Measurements from ENCODE around the gene VWC2L.

VWC2L gene

DNA sequence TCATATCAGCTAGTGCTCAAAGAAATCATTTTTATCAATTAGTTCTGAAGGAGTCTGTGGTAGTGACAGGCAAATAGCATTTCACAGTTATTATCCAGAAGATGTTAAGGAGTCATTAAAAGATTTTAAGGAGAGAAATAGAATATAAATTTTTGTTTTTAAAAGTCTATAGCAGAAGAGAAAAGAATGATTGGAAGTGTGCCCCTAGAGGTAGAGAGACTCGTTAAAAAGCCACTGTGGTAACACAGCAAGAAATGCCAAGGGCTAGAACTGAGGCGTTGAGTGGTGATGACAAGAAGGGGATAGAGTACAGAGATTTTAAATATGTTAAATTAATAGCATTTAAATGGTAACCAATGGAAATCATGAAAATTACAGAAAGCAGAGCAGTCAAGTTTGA is 78.3 kb downstream of the VWC2L start:
- Histone ChIP-seq H3K9me3 (ENCODE audit: control insufficient read depth, insufficient read depth, low read length) (no peaks in the 10 kb centered on the region), H3K36me3 (ENCODE audit: control insufficient read depth, low read length) (no peaks in the 10 kb centered on the region), H3K79me2 (ENCODE audit: control insufficient read depth, low read length) (no peaks in the 10 kb centered on the region), H3K27ac (ENCODE audit: low read depth, low read length) (no peak overlapping the region), H3K27me3 (ENCODE audit: control insufficient read depth, low read length) (no peaks in the 10 kb centered on the region), H3K4me1 (ENCODE audit: control insufficient read depth, low read length) (no peaks in the 10 kb centered on the region), H4K20me1 (ENCODE audit: control insufficient read depth, insufficient read depth, low read depth, low read length) (no peaks in the 10 kb centered on the region), H3K9me2 (replicated peaks; ENCODE audit: control insufficient read depth, low read length) (no peaks in the 10 kb centered on the region; the same call in 1 of the 2 replicates), H3F3A (ENCODE audit: control insufficient read depth, insufficient read depth) (no peaks in the 10 kb centered on the region), H3K4me3 (ENCODE audit: low read length) (no peak overlapping the region), H3K4me2 (ENCODE audit: low read length) (no peak overlapping the region)
- TF ChIP-seq, protein P1, sequence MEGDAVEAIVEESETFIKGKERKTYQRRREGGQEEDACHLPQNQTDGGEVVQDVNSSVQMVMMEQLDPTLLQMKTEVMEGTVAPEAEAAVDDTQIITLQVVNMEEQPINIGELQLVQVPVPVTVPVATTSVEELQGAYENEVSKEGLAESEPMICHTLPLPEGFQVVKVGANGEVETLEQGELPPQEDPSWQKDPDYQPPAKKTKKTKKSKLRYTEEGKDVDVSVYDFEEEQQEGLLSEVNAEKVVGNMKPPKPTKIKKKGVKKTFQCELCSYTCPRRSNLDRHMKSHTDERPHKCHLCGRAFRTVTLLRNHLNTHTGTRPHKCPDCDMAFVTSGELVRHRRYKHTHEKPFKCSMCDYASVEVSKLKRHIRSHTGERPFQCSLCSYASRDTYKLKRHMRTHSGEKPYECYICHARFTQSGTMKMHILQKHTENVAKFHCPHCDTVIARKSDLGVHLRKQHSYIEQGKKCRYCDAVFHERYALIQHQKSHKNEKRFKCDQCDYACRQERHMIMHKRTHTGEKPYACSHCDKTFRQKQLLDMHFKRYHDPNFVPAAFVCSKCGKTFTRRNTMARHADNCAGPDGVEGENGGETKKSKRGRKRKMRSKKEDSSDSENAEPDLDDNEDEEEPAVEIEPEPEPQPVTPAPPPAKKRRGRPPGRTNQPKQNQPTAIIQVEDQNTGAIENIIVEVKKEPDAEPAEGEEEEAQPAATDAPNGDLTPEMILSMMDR (IDR thresholded peaks at IDR 0.05; ENCODE audit: low read depth, low read length, poor library complexity, severe bottlenecking): no peak
- no peak for TF ChIP-seq EZH2phosphoT487 (IDR thresholded peaks at IDR 0.05; ENCODE audit: borderline replicate concordance, low read length)

DNA sequence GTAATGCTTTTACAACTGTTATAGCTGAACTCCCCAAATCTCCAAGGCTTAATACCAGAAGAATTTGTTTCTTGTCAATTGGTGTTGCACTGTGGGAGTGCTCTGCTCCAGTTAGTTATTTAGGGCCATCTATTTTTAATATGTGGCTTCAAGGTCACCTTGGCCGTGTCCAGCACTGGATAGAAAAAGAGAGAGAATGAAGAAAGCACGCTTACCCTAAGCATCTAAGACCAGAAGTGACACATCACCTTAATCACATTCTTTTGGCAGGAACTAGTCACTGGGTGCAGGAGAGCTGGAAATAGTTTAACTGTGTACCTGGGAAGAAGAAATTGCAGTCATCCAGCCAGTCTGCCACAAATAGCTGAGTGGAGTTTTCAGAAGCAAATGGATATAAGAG is 78.8 kb downstream of the VWC2L start:
- no peaks in the 10 kb centered on the region for H4K20me1 ChIP-seq (ENCODE audit: control insufficient read depth, insufficient read depth, low read depth, low read length)
- H3K36me3 ChIP-seq (ENCODE audit: control insufficient read depth, low read length): no peaks in the 10 kb centered on the region
- H3K9me3 ChIP-seq (ENCODE audit: control insufficient read depth, insufficient read depth, low read length): no peaks in the 10 kb centered on the region
- no peaks in the 10 kb centered on the region for H3K79me2 ChIP-seq (ENCODE audit: control insufficient read depth, low read length)
- no peaks in the 10 kb centered on the region for H3F3A ChIP-seq (ENCODE audit: control insufficient read depth, insufficient read depth)
- no peak for TF ChIP-seq EZH2phosphoT487 (IDR thresholded peaks at IDR 0.05; ENCODE audit: borderline replicate concordance, low read length)
- TF ChIP-seq, protein P1 (IDR thresholded peaks at IDR 0.05; ENCODE audit: low read depth, low read length, poor library complexity, severe bottlenecking): no peak
- no peak overlapping the region for H3K4me2 ChIP-seq (ENCODE audit: low read length)
- no peak overlapping the region for H3K4me3 ChIP-seq (ENCODE audit: low read length)
- H3K27ac ChIP-seq (ENCODE audit: low read depth, low read length): no peak overlapping the region
- no peaks in the 10 kb centered on the region; the same call in 1 of the 2 replicates for H3K9me2 ChIP-seq (replicated peaks; ENCODE audit: control insufficient read depth, low read length)
- H3K4me1 ChIP-seq (ENCODE audit: control insufficient read depth, low read length): no peaks in the 10 kb centered on the region
- H3K27me3 ChIP-seq (ENCODE audit: control insufficient read depth, low read length): no peaks in the 10 kb centered on the region

DNA sequence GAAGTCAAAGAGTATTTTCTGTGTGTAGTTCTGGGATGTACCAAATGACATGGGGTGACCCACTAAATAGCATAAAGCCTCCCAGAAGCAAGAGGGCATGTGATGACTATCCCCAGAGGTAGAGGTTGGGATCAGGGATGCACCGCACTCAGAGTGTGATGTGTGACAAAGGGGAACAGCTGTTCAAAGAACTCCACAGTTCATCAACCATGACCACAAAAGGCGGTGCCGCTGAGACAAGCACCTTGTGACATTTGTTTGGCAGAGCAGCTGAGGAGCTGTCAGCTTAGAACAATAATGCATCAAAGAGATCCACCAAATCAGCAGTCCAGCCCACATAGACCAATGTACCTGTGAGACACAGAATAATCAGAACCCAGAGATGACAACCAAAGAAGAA is 81.3 kb downstream of the VWC2L start:
- Histone ChIP-seq H3K9me2 (replicated peaks; ENCODE audit: control insufficient read depth, low read length) (no peaks in the 10 kb centered on the region; the same call in 1 of the 2 replicates), H3K79me2 (ENCODE audit: control insufficient read depth, low read length) (no peaks in the 10 kb centered on the region), H3K4me1 (ENCODE audit: control insufficient read depth, low read length) (no peaks in the 10 kb centered on the region), H3F3A (ENCODE audit: control insufficient read depth, insufficient read depth) (no peaks in the 10 kb centered on the region), H3K4me2 (ENCODE audit: low read length) (no peak overlapping the region), H3K27me3 (ENCODE audit: control insufficient read depth, low read length) (no peaks in the 10 kb centered on the region), H3K9me3 (ENCODE audit: control insufficient read depth, insufficient read depth, low read length) (no peaks in the 10 kb centered on the region), H3K36me3 (ENCODE audit: control insufficient read depth, low read length) (no peaks in the 10 kb centered on the region), H3K4me3 (ENCODE audit: low read length) (no peak overlapping the region), H4K20me1 (ENCODE audit: control insufficient read depth, insufficient read depth, low read depth, low read length) (no peaks in the 10 kb centered on the region), H3K27ac (ENCODE audit: low read depth, low read length) (no peak overlapping the region)
- TF ChIP-seq EZH2phosphoT487 (IDR thresholded peaks at IDR 0.05; ENCODE audit: borderline replicate concordance, low read length): no peak
- TF ChIP-seq, protein P1 (IDR thresholded peaks at IDR 0.05; ENCODE audit: low read depth, low read length, poor library complexity, severe bottlenecking): no peak
